HL-60/S4 treated with retinoic acid at 250 ng/mL for 4 days and 3 days (cell line): ENCODE measurements around the gene GRIK5.
"Not testable (repeated sequence)": the region's sequence is repeated elsewhere in the genome, so short reads cannot be mapped to it uniquely, and the experiment has no call there.

ENCODE experiments used
- in situ Hi-C: fragments of 300-500 bp; cut with MboI; formaldehyde crosslinking; loops from 2 replicates; pipeline ENCODE4 v1.7.0; 2022; ENCODE audit warnings: low sequenced_read_pairs

GRIK5 gene

DNA sequence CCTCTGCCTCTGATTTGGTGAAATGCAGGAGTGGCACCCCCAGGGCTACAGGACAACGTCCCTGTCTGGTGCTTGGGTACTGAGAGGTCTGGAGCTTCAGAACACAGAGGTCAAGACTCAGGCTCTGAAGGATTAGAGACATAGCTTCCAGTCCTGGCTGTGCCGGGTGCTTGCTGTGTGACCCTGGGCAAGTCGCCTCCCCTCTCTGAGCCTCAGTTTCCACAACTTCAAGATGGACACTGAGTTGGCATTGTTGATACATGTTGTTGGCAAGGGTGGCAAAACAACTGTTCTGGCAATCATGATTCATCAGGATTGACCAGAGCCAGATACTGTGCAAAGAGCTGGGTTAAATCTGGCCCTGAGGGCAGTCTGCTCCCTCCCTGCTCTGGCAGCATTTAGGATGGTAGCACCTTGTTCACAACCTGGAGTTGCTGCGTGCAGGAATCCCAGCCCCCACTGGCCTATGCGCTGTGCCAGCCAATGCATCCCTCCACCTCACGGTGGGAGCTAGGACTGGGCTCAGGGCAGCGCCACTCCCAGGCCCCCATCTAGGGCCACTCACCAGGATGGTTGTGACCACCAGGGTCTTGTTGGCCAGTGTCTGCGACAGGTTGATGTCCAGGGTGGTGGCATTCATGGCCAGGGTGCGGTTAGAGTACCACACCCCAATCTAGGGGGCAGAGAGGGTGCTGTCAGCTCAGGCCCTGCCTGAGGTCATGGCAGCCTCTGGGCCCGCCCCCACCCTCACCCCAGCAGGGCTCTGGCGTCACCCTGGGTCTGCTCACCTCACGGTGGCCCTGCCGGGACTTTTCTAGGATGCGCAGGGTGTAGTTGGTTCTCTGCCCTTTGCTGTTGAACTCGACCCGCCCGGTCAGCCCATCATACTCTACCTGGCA is 16.7 kb downstream of the GRIK5 start:
- in situ Hi-C loops, result no loop called here

DNA sequence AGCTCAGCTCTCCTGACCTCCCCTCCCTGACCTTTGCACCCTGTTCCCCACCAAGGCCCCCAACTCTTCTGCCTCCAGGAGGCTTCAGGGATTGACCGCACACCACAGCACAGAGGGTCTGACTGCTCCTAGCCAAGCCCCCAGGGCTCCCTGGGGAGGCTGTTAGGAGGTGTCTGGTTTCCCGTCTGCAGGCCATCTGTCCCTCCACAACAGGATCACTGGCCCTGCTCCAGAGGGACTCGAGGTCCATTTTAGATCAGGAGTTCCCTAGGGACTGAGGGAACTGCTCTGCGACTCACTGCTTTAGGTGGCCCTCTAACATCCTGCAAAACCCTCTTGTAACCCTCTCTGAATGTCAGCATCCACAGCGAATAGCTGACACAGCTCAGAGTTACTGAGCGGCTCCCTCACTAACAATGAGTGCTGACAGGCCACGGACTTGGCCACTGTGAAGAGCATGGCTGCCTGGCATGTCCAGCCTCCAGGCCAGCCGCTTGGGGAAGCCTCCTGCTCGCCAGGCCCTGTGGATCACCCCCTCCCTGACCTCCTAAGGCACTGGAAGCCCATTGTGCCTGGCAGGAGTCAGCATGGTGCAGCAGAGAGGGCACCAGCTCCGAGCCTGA is 17.7 kb downstream of the GRIK5 start:
- in situ Hi-C loops, result no loop called here

DNA sequence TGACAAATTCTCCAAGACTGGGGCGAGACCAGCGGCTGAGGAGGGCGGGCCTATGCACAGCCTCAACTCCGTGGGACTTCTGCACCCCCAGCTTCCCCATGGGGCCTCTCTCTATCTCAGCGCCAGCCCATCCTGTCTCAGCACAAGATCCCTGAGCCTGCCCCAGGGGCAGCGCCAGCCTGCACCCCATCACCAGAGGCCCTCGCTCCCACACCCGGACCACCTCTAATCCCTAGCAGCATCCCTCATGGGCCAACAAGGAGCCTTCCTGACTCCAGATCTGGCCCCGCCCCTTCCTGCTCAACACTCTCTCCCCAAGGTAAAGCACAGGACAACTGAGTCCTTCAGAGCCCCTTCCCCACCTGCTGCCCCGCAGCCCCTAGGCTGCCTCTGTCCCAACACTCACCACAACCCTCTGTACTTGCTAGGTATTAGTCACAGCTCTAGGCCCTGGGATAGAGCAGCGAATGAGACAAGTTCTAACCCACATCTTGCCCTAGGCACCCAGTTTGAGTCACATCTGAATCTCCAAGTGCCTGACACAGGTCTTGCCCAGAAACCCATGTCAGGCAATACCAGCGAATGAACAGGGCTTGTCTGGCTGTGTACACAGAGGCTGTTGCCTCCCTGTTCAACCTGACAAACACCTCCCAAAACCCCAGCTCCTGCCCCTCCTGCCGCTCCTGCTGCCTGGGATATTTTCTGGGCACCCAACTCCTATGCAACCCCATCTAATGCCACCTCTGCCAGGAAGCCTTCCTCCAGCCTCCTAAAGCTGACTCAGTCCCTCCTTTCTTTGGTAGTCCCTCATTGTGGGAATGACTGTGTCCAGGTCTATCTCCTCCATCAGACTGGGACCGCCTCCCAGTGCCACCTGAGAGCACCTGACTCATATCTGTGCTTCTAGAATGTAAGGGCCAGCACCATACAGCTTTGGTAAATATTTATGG is 18.6 kb downstream of the GRIK5 start:
- in situ Hi-C loops, result no loop called here

DNA sequence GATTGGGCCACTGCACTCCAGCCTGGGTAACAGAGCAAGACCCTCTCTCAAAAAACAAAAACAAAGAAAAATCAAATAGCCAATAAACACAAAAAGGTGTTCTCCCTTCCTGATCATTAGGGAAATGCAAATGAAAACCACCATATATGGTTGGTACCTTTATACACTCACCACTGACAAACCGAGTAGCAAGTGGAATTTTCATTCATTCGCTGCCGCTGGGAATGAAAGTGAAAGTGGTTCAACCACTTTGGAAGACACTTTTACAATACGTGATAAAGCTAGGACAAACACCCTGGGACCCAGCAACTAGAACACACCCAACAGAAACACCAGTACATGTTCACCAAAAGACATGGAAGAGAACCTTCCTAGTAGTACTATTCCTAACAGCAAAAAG is 21.0 kb downstream of the GRIK5 start:
- in situ Hi-C loops, result no loop called here

DNA sequence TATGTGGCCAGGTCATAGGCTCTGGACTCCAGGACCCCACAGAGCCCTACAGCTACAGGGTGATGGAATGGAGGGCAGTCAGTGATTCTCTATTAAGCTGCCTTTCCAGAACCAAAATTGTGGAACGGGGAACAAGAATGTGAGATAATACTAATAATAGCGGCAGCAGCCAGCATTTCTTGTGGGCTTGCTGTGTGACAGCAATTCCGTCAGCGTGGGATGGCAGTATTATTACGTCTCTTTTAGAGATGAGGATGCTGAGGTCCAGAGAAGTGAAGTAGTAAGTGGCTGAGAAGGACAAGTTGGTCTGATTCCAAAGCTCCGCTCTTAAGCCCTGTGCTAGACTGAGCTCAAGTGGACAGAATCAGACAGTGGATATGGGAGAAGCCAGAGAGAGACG is 24.4 kb downstream of the GRIK5 start:
- in situ Hi-C loops, result no loop called here

DNA sequence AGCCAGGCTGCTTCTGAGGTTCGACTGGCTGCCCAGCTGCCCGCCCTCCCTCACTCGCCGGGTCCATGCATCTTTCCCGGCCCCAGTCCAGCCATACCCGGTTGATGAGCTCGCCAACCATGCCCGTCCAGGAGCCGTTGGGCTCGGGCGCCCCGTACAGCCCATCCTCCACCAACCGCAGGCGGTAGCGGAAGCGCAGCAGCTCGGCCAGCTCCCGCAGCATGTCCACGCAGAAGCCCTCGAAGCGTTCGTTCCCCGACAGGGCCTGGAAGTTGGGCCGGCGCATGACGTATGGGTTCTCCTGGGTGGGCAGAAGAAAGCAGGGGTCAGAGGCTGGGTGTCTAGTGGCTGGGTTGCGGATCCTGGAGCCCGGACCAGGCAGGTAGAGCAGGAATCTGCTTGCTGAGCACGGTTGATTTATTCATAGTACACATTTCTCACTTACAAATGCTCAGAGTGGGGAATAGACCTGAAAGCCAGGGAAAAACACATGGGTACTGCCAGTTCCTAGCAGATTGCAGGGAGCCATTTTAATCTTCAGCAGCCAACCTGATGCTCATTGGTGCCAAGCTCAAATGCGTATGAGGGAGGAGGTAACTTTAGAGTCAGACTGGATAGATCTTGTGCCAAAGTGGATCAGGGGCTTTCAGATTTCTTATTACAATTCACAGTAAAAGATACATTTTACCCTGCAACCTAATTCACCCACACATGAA is 27.4 kb downstream of the GRIK5 start:
- in situ Hi-C loops, result no loop called here

DNA sequence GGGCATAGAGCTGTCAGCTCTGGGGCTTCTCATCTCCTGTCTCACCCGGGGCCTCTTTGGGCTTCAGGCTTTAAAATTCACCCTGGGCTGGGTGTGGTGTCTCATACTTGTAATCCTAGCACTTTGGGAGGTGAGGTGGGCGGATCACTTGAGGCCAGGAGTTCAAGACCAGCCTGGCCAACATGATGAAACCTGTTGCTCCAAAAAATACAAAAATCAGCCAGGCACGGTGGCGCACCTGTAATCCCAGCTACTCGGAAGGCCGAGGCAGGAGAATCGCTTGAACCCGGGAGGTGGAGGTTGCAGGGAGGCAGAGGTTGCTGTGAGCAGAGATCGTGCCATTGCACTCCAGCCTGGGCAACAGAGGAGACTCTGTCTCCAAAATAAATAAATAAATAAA is 29.5 kb downstream of the GRIK5 start:
- in situ Hi-C loops, result not testable (repeated sequence)

DNA sequence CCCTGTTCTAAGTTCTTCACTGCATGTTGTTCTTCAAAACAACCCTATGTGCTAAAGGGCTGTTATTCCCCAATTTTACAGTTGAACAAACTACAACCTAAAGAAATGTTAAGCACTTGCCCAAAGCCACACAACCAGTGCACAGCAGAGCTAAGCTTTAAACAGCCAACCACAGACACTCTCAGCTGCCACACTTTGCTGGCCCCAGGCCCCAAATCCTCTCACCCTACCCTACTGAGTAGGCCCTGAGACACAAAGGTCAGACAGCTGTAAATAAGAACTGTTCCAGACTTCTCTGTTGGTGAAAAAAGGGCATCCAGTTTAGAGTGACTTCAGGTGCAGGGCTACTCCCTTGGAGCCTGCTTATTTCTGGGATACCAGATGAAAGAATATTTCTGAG is 30.0 kb downstream of the GRIK5 start:
- in situ Hi-C loops, result no loop called here

DNA sequence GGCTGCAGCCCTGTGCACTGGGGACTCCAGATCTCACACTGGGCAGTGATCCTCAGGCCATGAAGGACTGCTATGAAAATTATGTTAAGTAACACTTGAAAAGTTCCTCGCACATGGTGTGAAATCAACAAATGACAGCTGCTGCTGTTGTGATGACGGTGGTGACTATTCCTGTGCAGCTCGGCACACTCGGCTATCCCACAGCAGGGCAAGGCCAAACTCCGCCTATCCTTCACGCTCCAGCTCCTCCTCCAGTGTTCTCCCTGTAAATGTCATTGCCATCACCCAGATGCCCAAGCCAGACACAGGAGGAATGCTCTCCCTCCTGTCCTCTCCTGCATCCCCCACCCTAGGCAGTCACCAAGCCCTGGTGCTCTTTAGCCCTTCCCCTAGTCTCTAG is 31.3 kb downstream of the GRIK5 start:
- in situ Hi-C loops, result no loop called here

DNA sequence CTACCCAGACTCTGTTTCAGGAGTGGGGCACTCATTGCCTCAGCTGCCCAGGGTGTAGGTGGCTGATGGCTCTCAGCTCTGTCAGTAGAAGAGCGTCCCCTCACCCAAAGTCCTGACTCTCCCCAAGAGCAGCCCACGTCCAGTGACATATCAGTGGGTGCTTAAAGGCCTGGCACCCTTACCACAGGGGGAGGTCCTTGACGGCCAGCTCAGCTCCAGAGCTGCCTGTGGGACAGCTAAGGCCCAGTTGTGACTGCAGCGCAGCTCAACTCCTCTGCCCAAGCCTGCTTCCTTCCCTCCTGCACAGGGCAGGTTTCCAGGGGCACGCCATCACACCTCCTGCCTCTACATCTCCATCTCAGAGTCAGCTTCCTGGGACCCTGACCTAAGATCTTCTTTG is 32.4 kb downstream of the GRIK5 start:
- in situ Hi-C loops, result no loop called here

DNA sequence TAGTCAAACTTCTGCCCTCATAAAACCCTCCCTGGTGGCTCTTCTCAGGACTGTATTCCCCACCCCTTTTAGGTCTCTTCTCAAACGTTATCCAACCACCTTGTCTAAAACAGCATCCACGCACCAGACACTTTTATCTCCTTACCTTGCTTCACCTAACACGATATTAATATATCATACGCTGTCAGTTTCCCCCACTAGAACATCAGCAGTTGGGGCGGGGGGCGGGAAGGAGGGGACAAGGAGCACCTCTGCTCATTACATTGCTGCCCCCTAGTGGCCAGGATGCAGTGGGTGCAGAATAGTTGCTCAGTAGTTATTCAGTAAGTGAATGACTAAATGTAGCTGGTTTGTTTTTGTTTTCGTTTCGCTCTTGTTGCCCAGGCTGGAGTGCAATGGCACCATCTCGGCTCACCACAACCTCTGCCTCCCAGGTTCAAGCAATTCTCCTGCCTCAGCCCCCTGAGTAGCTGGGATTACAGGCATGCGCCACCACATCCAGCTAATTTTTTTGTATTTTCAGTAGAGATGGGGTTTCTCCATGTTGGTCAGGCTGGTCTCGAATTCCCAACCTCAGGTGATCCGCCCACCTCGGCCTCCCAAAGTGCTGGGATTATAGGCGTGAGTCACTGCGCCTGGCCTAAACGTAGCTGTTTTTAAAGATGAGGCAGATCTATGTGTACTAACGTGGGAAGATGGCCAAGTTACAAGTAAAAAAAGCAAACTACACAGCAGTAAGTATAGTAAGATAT is 35.2 kb downstream of the GRIK5 start:
- in situ Hi-C loops, result not testable (repeated sequence)

DNA sequence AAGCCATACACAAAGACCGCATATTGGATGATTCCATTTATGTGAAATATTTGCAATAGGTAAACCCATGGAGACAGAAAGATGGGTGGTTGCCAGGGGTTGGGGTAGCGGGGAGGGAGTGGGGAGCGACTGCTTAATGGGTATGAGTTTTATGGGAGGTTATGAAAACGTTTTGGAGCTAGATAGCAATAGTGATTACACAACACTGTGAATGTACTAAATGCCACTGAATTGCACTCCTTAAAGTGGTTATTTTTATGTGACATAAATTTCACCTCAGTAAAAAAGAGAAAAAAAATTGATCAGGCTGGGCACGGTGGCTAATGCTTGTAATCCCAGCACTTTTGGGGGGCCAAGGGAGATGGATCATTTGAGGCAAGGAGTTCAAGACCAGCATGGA is 36.6 kb downstream of the GRIK5 start:
- in situ Hi-C loops, result no loop called here

DNA sequence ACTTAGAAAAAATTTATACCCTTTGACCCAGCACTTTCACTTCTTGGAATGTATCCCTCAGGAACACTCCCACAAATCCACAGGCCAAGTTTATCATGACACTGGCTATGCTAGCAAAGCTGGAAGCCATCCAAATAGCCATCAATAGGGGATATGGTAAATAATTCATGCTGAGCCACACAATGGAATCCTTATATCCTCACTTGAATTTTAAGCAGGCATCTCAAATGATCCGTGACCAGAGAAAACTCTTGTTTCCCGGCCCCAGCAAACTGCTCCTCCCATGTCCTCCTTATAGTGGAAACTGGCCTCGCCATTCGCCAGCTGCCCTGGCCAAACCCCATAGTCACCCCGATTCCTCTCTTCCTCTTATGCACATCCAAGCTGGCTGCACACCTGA is 37.6 kb downstream of the GRIK5 start:
- in situ Hi-C loops, result no loop called here

DNA sequence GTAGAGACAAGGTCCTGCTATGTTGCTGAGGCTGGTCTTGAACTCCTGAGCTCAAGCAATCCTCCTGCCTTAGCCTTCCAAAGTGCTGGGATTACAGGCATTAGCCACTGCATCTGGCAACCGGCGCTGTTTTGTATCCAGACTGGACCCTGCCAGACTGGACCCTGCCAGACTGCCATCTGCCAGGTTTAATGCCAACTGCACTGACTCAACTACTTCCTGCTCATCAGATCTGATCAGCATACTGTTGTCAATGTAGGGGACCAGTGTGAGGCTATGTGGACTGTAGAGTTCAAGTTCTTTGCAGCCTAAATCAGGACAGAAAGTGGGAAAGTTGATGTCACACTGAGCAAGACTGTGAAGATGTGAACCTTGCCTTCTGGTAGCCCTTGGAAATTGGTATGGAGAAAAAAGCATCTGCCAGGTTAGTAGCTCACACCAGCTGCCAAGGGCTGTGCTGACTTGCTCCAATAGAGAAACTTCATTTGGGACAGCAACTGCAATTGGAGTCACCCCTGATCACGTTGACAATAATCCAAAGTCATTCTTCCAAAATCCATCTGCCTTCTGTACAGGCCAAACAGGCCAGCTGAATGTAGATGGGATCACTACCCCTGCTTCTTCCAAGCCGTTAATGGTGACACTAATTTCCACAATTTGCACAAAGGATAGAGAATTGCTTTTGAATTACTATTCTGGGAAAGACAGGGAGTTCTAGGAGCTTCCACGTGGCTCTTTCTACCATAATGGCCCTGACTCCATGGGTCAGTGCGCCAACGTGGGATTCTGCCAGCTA is 39.2 kb downstream of the GRIK5 start:
- in situ Hi-C loops, result no loop called here

DNA sequence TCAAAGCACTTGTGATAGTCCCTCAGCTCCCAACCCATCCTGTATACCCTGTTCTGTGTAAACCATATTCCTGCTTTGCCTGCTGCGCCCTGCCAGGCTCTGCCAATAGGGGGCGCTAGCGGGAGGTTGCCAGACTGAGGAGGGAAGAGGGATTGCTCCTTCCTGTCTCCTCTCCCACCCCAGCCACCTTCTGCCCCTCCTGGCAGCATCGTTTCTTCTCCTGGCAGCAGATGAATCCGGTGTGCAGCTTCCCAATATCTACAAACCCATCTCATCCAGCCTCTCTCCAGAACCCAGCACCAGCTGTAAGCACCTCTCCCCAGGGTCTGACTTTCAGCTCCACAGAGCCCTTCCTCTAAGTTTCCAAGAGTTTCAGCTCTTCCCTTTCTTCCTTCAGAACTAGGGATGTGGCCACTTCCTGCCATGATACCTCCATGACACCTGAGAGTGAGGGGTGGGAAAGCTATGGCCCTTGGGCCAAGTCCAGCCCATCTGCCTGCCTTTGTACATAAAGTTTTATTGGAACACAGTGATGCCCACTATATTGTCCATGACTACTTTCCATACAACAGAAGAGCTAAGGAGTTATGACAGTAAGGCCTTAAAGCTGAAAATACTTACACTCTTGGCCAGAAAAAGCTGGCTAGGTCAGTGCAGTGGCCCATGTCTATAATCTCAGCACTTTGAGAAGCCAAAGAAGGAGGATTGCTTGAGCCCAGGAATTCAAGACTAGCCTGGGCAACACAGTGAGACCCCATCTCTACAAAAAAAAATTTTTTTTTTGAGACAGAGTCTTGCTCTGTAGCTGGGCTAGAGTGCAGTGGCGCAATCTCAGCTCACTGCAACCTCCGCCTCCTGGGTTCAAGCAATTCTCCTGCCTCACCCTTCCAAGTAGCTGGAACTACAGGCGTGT is 41.4 kb downstream of the GRIK5 start:
- in situ Hi-C loops, result no loop called here

DNA sequence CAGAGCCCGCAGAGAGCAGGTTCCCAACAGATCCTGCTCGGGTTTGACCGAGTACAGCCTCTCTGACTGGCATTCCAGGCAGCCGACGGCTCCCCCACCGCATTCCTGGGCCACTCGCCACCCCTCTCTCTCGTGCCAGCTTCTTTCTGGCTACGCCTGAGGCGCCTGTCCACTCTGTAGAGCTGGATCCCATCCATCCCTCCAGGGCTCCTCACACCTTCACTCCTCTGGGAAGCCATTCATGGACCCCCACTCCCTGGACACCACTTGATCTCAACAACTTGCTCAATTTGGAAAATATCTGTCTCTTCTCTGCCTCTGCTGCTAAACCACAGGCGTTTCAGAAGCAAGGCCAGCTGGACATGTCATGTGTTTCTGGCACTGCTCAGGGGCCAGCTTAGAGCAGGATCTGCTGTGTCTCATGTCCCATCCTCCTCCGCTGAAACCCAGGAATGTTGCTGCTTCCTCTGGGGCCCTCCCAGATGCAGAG is 45.3 kb downstream of the GRIK5 start:
- in situ Hi-C loops, result no loop called here

DNA sequence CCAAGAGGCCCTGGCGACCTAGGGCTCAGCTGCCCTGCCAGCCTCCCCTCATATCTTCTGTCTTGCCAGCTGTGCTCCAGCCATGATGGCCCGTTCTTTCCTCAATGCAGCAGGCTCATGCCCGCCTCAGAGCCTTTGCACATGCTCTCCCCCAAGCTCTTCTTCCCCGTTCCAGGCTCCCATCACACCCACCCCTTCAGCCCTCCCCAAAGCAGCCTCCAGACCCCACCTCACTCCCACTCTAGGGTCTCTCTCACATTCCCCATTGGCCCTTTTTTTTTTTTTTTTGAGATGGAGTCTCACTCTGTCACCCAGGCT is 46.1 kb downstream of the GRIK5 start:
- in situ Hi-C loops, result no loop called here
